ENCODE measurements around the gene TEX101.

The TEX101 gene

GRCh38 chr19:43462383-43462782 lies 47.7 kb downstream of the TEX101 start:
- H3K27ac ChIP-seq (ENCODE audit: low read depth, low read length), result no peak overlapping the region
- no peak overlapping the region for H3K4me3 ChIP-seq (ENCODE audit: low read length)
- no peaks in the 10 kb centered on the region for H3K9me2 ChIP-seq (replicated peaks; ENCODE audit: control insufficient read depth, low read length)
- no peaks in the 10 kb centered on the region for H4K20me1 ChIP-seq (ENCODE audit: control insufficient read depth, insufficient read depth, low read depth, low read length)
- no peaks in the 10 kb centered on the region; the same call in 1 of the 2 replicates for H3K9me3 ChIP-seq (ENCODE audit: control insufficient read depth, insufficient read depth, low read length)
- no peaks in the 10 kb centered on the region for H3F3A ChIP-seq (ENCODE audit: control insufficient read depth, insufficient read depth)
- H3K36me3 ChIP-seq (ENCODE audit: control insufficient read depth, low read length), result no peaks in the 10 kb centered on the region
- H3K27me3 ChIP-seq (ENCODE audit: control insufficient read depth, low read length), result no peaks in the 10 kb centered on the region
- no peaks in the 10 kb centered on the region for H3K79me2 ChIP-seq (ENCODE audit: control insufficient read depth, low read length)
- TF ChIP-seq CTCF (IDR thresholded peaks at IDR 0.05; ENCODE audit: low read depth, low read length, poor library complexity, severe bottlenecking) (no peak), EZH2phosphoT487 (IDR thresholded peaks at IDR 0.05; ENCODE audit: borderline replicate concordance, low read length) (no peak)
- H3K4me2 ChIP-seq (ENCODE audit: low read length), result no peak overlapping the region
- peaks cover 7% of the 10 kb centered on the region for H3K4me1 ChIP-seq (ENCODE audit: control insufficient read depth, low read length)

GRCh38 chr19:43462785-43463380 lies 48.2 kb downstream of the TEX101 start:
- Histone ChIP-seq H3K9me2 (replicated peaks; ENCODE audit: control insufficient read depth, low read length) (no peaks in the 10 kb centered on the region), H3K36me3 (ENCODE audit: control insufficient read depth, low read length) (no peaks in the 10 kb centered on the region), H3K4me2 (ENCODE audit: low read length) (peak overlapping the region; percentile 59; the same call in 1 of the 2 replicates), H3K4me1 (ENCODE audit: control insufficient read depth, low read length) (peaks cover 7% of the 10 kb centered on the region), H3K27ac (ENCODE audit: low read depth, low read length) (no peak overlapping the region), H3K79me2 (ENCODE audit: control insufficient read depth, low read length) (no peaks in the 10 kb centered on the region), H3F3A (ENCODE audit: control insufficient read depth, insufficient read depth) (no peaks in the 10 kb centered on the region), H3K9me3 (ENCODE audit: control insufficient read depth, insufficient read depth, low read length) (no peaks in the 10 kb centered on the region; the same call in 1 of the 2 replicates), H3K27me3 (ENCODE audit: control insufficient read depth, low read length) (no peaks in the 10 kb centered on the region), H3K4me3 (ENCODE audit: low read length) (peak overlapping the region; percentile 69), H4K20me1 (ENCODE audit: control insufficient read depth, insufficient read depth, low read depth, low read length) (no peaks in the 10 kb centered on the region)
- TF ChIP-seq CTCF (IDR thresholded peaks at IDR 0.05; ENCODE audit: low read depth, low read length, poor library complexity, severe bottlenecking), result no peak
- no peak for TF ChIP-seq EZH2phosphoT487 (IDR thresholded peaks at IDR 0.05; ENCODE audit: borderline replicate concordance, low read length)

- Histone ChIP-seq H3K4me3 (ENCODE audit: low read length) (peak overlapping the region; percentile 69), H3K9me3 (ENCODE audit: control insufficient read depth, insufficient read depth, low read length) (no peaks in the 10 kb centered on the region; the same call in 1 of the 2 replicates), H3K27me3 (ENCODE audit: control insufficient read depth, low read length) (no peaks in the 10 kb centered on the region), H3K4me2 (ENCODE audit: low read length) (peak overlapping the region; percentile 59), H3K27ac (ENCODE audit: low read depth, low read length) (no peak overlapping the region), H3K9me2 (replicated peaks; ENCODE audit: control insufficient read depth, low read length) (no peaks in the 10 kb centered on the region), H3K4me1 (ENCODE audit: control insufficient read depth, low read length) (peaks cover 7% of the 10 kb centered on the region), H3F3A (ENCODE audit: control insufficient read depth, insufficient read depth) (no peaks in the 10 kb centered on the region), H3K36me3 (ENCODE audit: control insufficient read depth, low read length) (no peaks in the 10 kb centered on the region), H4K20me1 (ENCODE audit: control insufficient read depth, insufficient read depth, low read depth, low read length) (no peaks in the 10 kb centered on the region), H3K79me2 (ENCODE audit: control insufficient read depth, low read length) (no peaks in the 10 kb centered on the region)
- TF ChIP-seq EZH2phosphoT487 (IDR thresholded peaks at IDR 0.05; ENCODE audit: borderline replicate concordance, low read length) (no peak), CTCF (IDR thresholded peaks at IDR 0.05; ENCODE audit: low read depth, low read length, poor library complexity, severe bottlenecking) (no peak)
Measured at GRCh38 chr19:43463381-43464133, 48.9 kb downstream of the TEX101 start.

All from DOHH2 (cell line).